ENCODE data around the gene TTLL13. TPM values are rescaled to one million over a fixed set of nuclear protein-coding genes. Genes with fewer than 3 reads are reported as not detected.

The TTLL13 gene
- total RNA-seq, 2 experiments from 2014 or later, result 0.57 to 1.3 TPM

DNA sequence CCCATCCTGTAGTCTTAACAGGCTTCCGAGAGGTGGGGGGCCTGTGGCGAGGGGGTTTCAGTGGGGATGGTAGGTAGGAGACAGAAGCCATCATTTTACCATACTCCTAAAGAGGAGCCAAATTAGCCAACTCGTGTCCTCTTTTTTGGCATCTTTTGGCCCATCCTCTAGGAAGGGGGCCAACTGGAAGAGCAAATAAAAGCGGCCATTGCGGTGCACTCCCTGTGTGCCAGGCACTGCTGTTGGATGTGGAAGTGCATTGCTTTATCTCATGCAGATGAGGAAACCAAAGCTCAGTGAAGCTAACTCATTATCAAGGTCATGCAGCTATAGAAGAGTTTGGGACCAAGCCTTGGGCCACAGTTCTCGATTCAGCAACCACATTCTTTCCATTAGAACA is 42.1 kb upstream of the TTLL13 start:
- no TSS peak for BruUV-seq (replicated peaks)
- H3K4me3 ChIP-seq (ENCODE audit: low read depth, low read length, poor library complexity, severe bottlenecking), result no peak overlapping the region
- no peak overlapping the region for H2AFZ ChIP-seq (ENCODE audit: low read length)
- H3K27ac ChIP-seq (ENCODE audit: low read depth, low read length, poor library complexity, severe bottlenecking), result no peak overlapping the region
- POLR2A ChIA-PET, result interaction anchor here (1.6 kb wide), 1 partner anchor 15 kb away, joined by 5 read pairs; no protein-coding TSS in a partner anchor
- TF ChIP-seq, protein P1, sequence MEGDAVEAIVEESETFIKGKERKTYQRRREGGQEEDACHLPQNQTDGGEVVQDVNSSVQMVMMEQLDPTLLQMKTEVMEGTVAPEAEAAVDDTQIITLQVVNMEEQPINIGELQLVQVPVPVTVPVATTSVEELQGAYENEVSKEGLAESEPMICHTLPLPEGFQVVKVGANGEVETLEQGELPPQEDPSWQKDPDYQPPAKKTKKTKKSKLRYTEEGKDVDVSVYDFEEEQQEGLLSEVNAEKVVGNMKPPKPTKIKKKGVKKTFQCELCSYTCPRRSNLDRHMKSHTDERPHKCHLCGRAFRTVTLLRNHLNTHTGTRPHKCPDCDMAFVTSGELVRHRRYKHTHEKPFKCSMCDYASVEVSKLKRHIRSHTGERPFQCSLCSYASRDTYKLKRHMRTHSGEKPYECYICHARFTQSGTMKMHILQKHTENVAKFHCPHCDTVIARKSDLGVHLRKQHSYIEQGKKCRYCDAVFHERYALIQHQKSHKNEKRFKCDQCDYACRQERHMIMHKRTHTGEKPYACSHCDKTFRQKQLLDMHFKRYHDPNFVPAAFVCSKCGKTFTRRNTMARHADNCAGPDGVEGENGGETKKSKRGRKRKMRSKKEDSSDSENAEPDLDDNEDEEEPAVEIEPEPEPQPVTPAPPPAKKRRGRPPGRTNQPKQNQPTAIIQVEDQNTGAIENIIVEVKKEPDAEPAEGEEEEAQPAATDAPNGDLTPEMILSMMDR (conservative IDR thresholded peaks at IDR 0.05; ENCODE audit: low read length), result no peak
- TF ChIP-seq EZH2phosphoT487 (IDR thresholded peaks at IDR 0.05; ENCODE audit: borderline replicate concordance, low read depth, low read length), result no peak
- no peaks in the 10 kb centered on the region for H3K9me3 ChIP-seq (ENCODE audit: low read length)
- H3K9me2 ChIP-seq (ENCODE audit: insufficient read depth, low read length), result no peaks in the 10 kb centered on the region
- no peaks in the 10 kb centered on the region for H3K36me3 ChIP-seq (ENCODE audit: insufficient read depth, low read length)
- H3K4me1 ChIP-seq (ENCODE audit: insufficient read depth, low read length, poor library complexity, severe bottlenecking), result peaks cover 3% of the 10 kb centered on the region
- no peaks in the 10 kb centered on the region for H3K79me2 ChIP-seq (ENCODE audit: insufficient read depth, low read depth, low read length)
- H3K4me2 ChIP-seq (ENCODE audit: low read length), result no peak overlapping the region
- H4K20me1 ChIP-seq (ENCODE audit: insufficient read depth, low read length), result 0 out of 2 replicates have a peak, but pooled peaks cover under 1% of the 10 kb centered on the region
- CTCF ChIA-PET (ENCODE audit: unreplicated experiment), result no interaction called here
- DNase-seq (ENCODE audit: low spot score), result no peak
- intact Hi-C loops (cut with micrococcal nuclease; ENCODE audit: unreplicated experiment), result no loop called here

DNA sequence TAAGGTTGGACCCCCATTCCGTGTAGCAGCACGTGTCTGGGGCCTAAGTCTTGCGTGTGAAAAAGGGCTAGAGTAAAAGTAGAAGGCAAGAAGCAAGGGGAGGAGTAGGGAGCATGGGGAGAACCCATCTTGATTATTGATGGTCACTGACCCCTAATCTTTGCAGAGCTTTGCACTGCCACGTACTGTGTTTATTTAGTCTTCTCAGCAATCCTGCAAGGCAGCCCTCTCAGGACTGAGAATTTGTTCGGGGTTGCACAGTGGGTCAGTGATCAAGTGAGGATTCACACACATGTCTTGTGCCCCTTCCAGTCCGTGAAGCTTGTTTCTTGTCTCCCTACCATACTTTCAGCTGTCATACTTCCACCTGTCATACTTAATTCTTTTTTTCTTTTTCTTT is 41.0 kb upstream of the TTLL13 start:
- BruUV-seq (replicated peaks), result no TSS peak
- Histone ChIP-seq H2AFZ (ENCODE audit: low read length) (no peak overlapping the region), H3K79me2 (ENCODE audit: insufficient read depth, low read depth, low read length) (no peaks in the 10 kb centered on the region), H3K9me3 (ENCODE audit: low read length) (no peaks in the 10 kb centered on the region), H3K4me1 (ENCODE audit: insufficient read depth, low read length, poor library complexity, severe bottlenecking) (peaks cover 2% of the 10 kb centered on the region), H3K36me3 (ENCODE audit: insufficient read depth, low read length) (no peaks in the 10 kb centered on the region), H4K20me1 (ENCODE audit: insufficient read depth, low read length) (no peaks in the 10 kb centered on the region), H3K27ac (ENCODE audit: low read depth, low read length, poor library complexity, severe bottlenecking) (no peak overlapping the region), H3K9me2 (ENCODE audit: insufficient read depth, low read length) (no peaks in the 10 kb centered on the region), H3K4me3 (ENCODE audit: low read depth, low read length, poor library complexity, severe bottlenecking) (no peak overlapping the region), H3K4me2 (ENCODE audit: low read length) (no peak overlapping the region)
- intact Hi-C loops (cut with micrococcal nuclease; ENCODE audit: unreplicated experiment), result no loop called here
- ChIA-PET POLR2A (interaction anchor here (0.7 to 1.2 kb wide), 2 partner anchors 17 to 24 kb away, joined by 3 read pairs; no protein-coding TSS in a partner anchor), CTCF (ENCODE audit: unreplicated experiment) (no interaction called here)
- TF ChIP-seq, protein P1 (conservative IDR thresholded peaks at IDR 0.05; ENCODE audit: low read length), result no peak
- no peak for TF ChIP-seq EZH2phosphoT487 (IDR thresholded peaks at IDR 0.05; ENCODE audit: borderline replicate concordance, low read depth, low read length)
- no peak for DNase-seq (ENCODE audit: low spot score)

DNA sequence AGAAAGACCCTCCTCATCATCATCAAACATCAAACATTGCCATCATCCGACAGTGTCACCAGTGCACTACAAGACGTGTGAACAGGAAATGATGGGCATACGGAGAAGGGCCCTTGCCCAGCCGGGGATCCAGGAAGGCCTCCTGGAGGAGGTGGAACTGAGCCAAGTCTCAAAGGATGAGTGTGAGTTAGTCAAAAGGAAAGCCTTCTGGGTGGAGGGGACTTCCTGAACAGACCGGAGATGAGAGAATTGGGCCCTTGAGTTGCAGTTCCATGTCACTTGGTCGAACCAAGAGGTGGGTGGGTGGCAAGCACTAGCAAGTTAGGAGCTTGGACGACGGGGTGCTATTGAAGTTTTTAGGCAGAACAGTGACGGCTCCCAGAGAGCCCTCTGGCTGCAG is 39.8 kb upstream of the TTLL13 start:
- H4K20me1 ChIP-seq (ENCODE audit: insufficient read depth, low read length), result no peaks in the 10 kb centered on the region
- H3K36me3 ChIP-seq (ENCODE audit: insufficient read depth, low read length), result no peaks in the 10 kb centered on the region
- ChIA-PET CTCF (ENCODE audit: unreplicated experiment) (no interaction called here), POLR2A (no interaction called here)
- no peak overlapping the region for H3K4me2 ChIP-seq (ENCODE audit: low read length)
- no peak for TF ChIP-seq EZH2phosphoT487 (IDR thresholded peaks at IDR 0.05; ENCODE audit: borderline replicate concordance, low read depth, low read length)
- TF ChIP-seq, protein P1 (conservative IDR thresholded peaks at IDR 0.05; ENCODE audit: low read length), result no peak
- H3K79me2 ChIP-seq (ENCODE audit: insufficient read depth, low read depth, low read length), result no peaks in the 10 kb centered on the region
- no peak overlapping the region for H3K4me3 ChIP-seq (ENCODE audit: low read depth, low read length, poor library complexity, severe bottlenecking)
- no peaks in the 10 kb centered on the region for H3K9me3 ChIP-seq (ENCODE audit: low read length)
- H2AFZ ChIP-seq (ENCODE audit: low read length), result no peak overlapping the region
- intact Hi-C loops (cut with micrococcal nuclease; ENCODE audit: unreplicated experiment), result no loop called here
- no TSS peak for BruUV-seq (replicated peaks)
- no peak for DNase-seq (ENCODE audit: low spot score)
- peaks cover 5% of the 10 kb centered on the region for H3K4me1 ChIP-seq (ENCODE audit: insufficient read depth, low read length, poor library complexity, severe bottlenecking)
- no peaks in the 10 kb centered on the region for H3K9me2 ChIP-seq (ENCODE audit: insufficient read depth, low read length)
- H3K27ac ChIP-seq (ENCODE audit: low read depth, low read length, poor library complexity, severe bottlenecking), result no peak overlapping the region

All from OCI-LY7 (cell line).